Heart right ventricle (tissue), 16 donors: ENCODE results near the gene NFIB. TPM values are rescaled to one million over a fixed set of nuclear protein-coding genes. Genes with fewer than 3 reads are reported as not detected.

Source experiments
- ATAC-seq, 8 donors: fragments of 200-7000 bp; cut with Tn5 transposase; one replicate each; pipeline ENCODE4 v1.9.1; 2020; ENCODE audit warnings: mild to moderate bottlenecking in 8 of 8, moderate library complexity in 8 of 8, moderate number of reproducible peaks in 1 of 8
- DNase-seq, 2 donors: peaks; one replicate each; pipeline ENCODE4 v3.0.0-alpha.2; 2020
- H3K27ac ChIP-seq, 10 donors: fragments of 200-600 bp; sonication (generic) in 2 of 10; one replicate each; pipeline versions ENCODE4 v1.5.0 to v1.8.0; 2020 to 2022; ENCODE audit warnings: mild to moderate bottlenecking in 3 of 10
- H3K27me3 ChIP-seq, 7 donors: fragments of 200-600 bp; one replicate each; pipeline ENCODE4 v1.8.0; 2021 to 2022; ENCODE audit warnings: mild to moderate bottlenecking in 2 of 7
- H3K36me3 ChIP-seq, 9 donors: fragments of 200-600 bp; sonication (generic) in 1 of 9; one replicate each; pipeline versions ENCODE4 v1.5.0 to v1.8.0; 2020 to 2022; ENCODE audit warnings: mild to moderate bottlenecking in 2 of 9
- H3K4me1 ChIP-seq, 9 donors: fragments of 200-600 bp; sonication (generic) in 1 of 9; one replicate each; pipeline versions ENCODE4 v1.5.0 to v1.8.0; 2020 to 2022; ENCODE audit warnings: mild to moderate bottlenecking in 4 of 9
- H3K4me3 ChIP-seq, 10 donors: fragments of 200-600 bp; sonication (generic) in 2 of 10; one replicate each; pipeline versions ENCODE4 v1.5.0 to v1.8.0; 2020 to 2022; ENCODE audit warnings: mild to moderate bottlenecking in 7 of 10, moderate library complexity in 2 of 10
- H3K9me3 ChIP-seq, 11 donors: fragments of 200-600 bp in 10 of 11; sonication (generic) in 2 of 11; one replicate each; pipeline versions ENCODE4 v1.5.0 to v1.8.0; 2013 to 2022; ENCODE audit warnings: mild to moderate bottlenecking in 2 of 11, control low read depth in 1 of 11, moderate library complexity in 1 of 11
- CTCF ChIP-seq, 9 donors: fragments of 200-600 bp; sonication (generic) in 2 of 9; IDR thresholded peaks; one replicate each; pipeline versions ENCODE4 v1.5.0 to v1.8.0; 2021 to 2022; ENCODE audit warnings: antibody characterized with exemption in 9 of 9, mild to moderate bottlenecking in 5 of 9, moderate library complexity in 1 of 9
- WGBS, 2 donors: extraction: QIAGEN DNeasy Blood & Tissue Kit; methylation state at CpG; one replicate each; pipeline ENCODE4 v1.1.7; 2013; ENCODE audit warnings: inconsistent platforms in 1 of 2; 5-methylcytosine and 5-hydroxymethylcytosine counted together
- intact Hi-C, 10 donors: fragments of 100-400 bp; cut with DNase I; formaldehyde crosslinking; loops; one replicate each; pipeline versions ENCODE4 v1.11.1 to v1.14.2; 2022
- polyA plus RNA-seq, 2 donors: library from polyadenylated mRNA; stranded (reverse); fragments of 200-250 nt; gene quantifications; one replicate each; pipeline ENCODE4 v1.2.3, GENCODE V29; 2013
- total RNA-seq, 10 donors: library from RNA; stranded (reverse); fragmentation: NEBNext Ultra II Directional in 3 of 10; extraction: Animal tissue kit (Norgen Biotek cat#: 25700) in 3 of 10; gene quantifications; one replicate each; pipeline versions ENCODE4 v1.2.1 to v1.2.4, GENCODE V29; 2021 to 2023
- donor health status: Arrhythmogenic right ventricular cardiomyopathy.
- donor health status: ischemic (EF 13 %, LVEDD 7.1; RV severe dilation, severe dysfunction).
- donor health status: healthy with polysubstance abuse.
- donor health status: DM: no; HTN: yes; CAD: no.
- donor health status: DM: no; HTN: no; CAD: no.
- donor health status: ischemic (EF 25% LVEDD 6.9; RV normal size, moderate dysfunction).
- donor health status: ischemic (EF 25% LVEDD 5.7; RV mildly dilated, moderate dysfunction).
- donor health status: healthy.
- donor health status: DM: yes; HTN: yes; CAD: no.
- donor health status: Ischemic cardiomyopathy.
- donor health status: ischemic (EF 35%, LVEDD 5.7; RV mildly dilated, moderate dysfunction).
- donor health status: nonischemic (EF 11% LVEDD 7.7; RV severe dilation, severe dysfunction).
- donor health status: DM: yes; HTN: yes; CAD: no.
- donor health status: PGD.
- donor health status: ischemic (EF 29% LVEDD 5.4; RV normal size, mild dysfunction).
- donor health status: nonischemic (EF 23%, LVEDD 6.1; RV moderate dilation, normal function).

NFIB gene
- total and polyA plus RNA-seq, 12 donors, result 16.7 to 145 (median 124) TPM

DNA sequence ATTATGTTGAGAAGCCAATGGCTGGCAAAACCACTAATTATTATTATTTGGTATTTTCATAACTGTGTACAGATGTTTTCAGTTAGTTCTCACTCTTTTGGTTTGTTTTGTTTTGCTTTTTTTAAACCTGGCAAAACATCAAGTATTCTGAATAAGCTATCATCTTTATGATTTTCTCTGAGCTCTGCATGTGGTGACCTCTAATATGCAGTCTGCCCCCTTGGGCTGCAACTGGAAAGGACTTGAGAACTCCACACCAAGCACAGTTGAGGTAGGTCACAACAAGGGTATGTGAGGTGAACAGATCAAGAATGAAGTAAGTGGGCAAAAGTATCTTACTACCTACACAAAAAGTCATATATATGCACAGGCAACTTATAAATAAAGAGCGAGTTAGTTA lies 202.2 kb downstream of the NFIB start:
- Histone ChIP-seq H3K4me1 (peaks cover 0 to 41% (median 10%) of the 10 kb centered on the region in 9 donors), H3K9me3 (no peaks in the 10 kb centered on the region), H3K27ac (no peak overlapping the region), H3K27me3 (no peaks in the 10 kb centered on the region), H3K4me3 (no peak overlapping the region), H3K36me3 (peaks cover 0 to 95% (median 57%) of the 10 kb centered on the region in 9 donors)
- 95 to 97% methylated on average over 1 of the region's 1 CpG for WGBS, 2 donors
- intact Hi-C loops, result loop anchor here in 2 of 10 donors (10.0 kb wide), 2 partner anchors 203 to 687 kb away; partner anchors contain the start of gene NFIB (in 1 of the 2)
- no peak for DNase-seq
- no peak for TF ChIP-seq CTCF (IDR thresholded peaks at IDR 0.05)
- ATAC-seq, result no peak

DNA sequence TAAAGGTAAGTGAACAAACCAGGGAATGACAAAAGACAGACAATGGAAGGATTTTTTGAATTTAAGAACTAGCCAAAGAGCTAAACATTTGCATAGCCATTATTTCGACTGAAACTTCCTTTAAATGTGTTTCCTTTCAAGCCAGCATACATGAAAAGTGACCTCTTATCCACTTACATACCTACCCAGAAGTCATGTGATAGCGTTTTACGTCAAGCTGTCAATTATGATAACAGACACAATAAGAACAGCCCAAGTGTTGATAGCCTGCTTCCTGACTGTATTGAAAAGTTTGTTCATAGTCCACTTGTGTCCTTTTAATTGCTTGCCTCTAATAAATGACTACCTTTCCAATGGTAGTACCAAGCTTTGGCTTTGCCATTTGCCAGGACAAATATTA lies 206.0 kb downstream of the NFIB start:
- ATAC-seq (peak in 7 of 8 donors; percentile 55 to 95 (median 93)), DNase-seq (no peak)
- no peak overlapping the region for H3K4me3 ChIP-seq
- H3K27me3 ChIP-seq, result no peaks in the 10 kb centered on the region
- 25 to 31% methylated on average over 3 of the region's 3 CpGs for WGBS, 2 donors
- H3K36me3 ChIP-seq, result peaks cover 0 to 76% (median 19%) of the 10 kb centered on the region in 9 donors
- no peak for TF ChIP-seq CTCF (IDR thresholded peaks at IDR 0.05)
- intact Hi-C loops, result loop anchor here in 2 of 10 donors (5.0 to 10.0 kb wide), 2 partner anchors 199 to 207 kb away; partner anchors contain the start of gene NFIB (in 1 of the 2)
- H3K4me1 ChIP-seq, result peaks cover 0 to 56% (median 20%) of the 10 kb centered on the region in 9 donors
- H3K9me3 ChIP-seq, result no peaks in the 10 kb centered on the region
- peak overlapping the region in 9 of 10 donors; percentile 18 to 71 (median 48) for H3K27ac ChIP-seq

DNA sequence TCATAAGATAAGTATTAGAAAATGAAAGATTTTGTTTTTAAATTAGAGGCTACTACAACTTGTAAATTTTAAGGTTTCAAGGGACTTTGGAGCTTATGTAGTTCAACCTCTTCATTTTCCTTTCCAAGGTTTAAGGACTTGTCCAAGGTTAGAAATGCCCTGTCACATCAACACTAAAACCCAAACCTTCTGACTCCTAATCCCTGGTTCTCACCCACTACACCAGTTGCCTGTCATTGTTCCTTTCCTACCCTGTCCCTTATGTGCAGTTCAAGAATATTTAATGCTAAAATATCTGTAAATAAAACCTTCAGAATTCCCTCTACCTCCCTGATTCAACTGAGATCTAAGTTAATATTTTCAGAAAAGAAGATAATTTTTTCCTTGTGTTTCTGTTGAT lies 206.4 kb downstream of the NFIB start:
- no peak for TF ChIP-seq CTCF (IDR thresholded peaks at IDR 0.05)
- intact Hi-C loops, result loop anchor here in 2 of 10 donors (5.0 to 10.0 kb wide), 2 partner anchors 200 to 207 kb away; partner anchors contain the start of gene NFIB (in 1 of the 2)
- ATAC-seq, result peak in 4 of 8 donors; percentile 17 to 62 (median 49)
- Histone ChIP-seq H3K9me3 (no peaks in the 10 kb centered on the region), H3K4me3 (no peak overlapping the region), H3K27ac (peak overlapping the region in 8 of 10 donors; percentile 19 to 71 (median 51)), H3K36me3 (peaks cover 0 to 71% (median 15%) of the 10 kb centered on the region in 9 donors), H3K4me1 (peaks cover 0 to 61% (median 25%) of the 10 kb centered on the region in 9 donors), H3K27me3 (no peaks in the 10 kb centered on the region)
- DNase-seq, result no peak

- Histone ChIP-seq H3K27me3 (no peaks in the 10 kb centered on the region), H3K36me3 (peaks cover 0 to 66% (median 7%) of the 10 kb centered on the region in 9 donors), H3K27ac (peak overlapping the region in 1 of 10 donors; percentile 71), H3K4me3 (no peak overlapping the region), H3K9me3 (no peaks in the 10 kb centered on the region), H3K4me1 (peaks cover 0 to 62% (median 26%) of the 10 kb centered on the region in 9 donors)
- TF ChIP-seq CTCF (IDR thresholded peaks at IDR 0.05), result no peak
- DNase-seq (no peak), ATAC-seq (no peak)
- 87 to 88% methylated on average over 2 of the region's 2 CpGs for WGBS, 2 donors
- intact Hi-C loops, result loop anchor here in 2 of 10 donors (5.0 to 10.0 kb wide), 2 partner anchors 201 to 208 kb away; partner anchors contain the start of gene NFIB (in 1 of the 2)
Observed at GRCh38 chr9:14106699-14107098, 207.2 kb downstream of the NFIB start.
